Stimulated activated CD8-positive, alpha-beta memory T cell treated with anti-CD3 and anti-CD28 coated beads, Interleukin-12 subunit alpha, Interleukin-12 subunit beta, amount 100 ng/mL, for 1 hour (primary cell): ENCODE results near the gene TNFRSF1A.

Source experiments
- DNase-seq: peaks from one replicate; pipeline ENCODE4 v3.0.0-alpha.2; 2020; ENCODE audit warnings: low read depth

Gene TNFRSF1A

GRCh38 chr12:6323340-6323994 lies 18.4 kb downstream of the TNFRSF1A start:
- no peak for DNase-seq

GRCh38 chr12:6322969-6323339 lies 18.9 kb downstream of the TNFRSF1A start:
- DNase-seq, result no peak

- no peak for DNase-seq
Measured at GRCh38 chr12:6322352-6322751, 19.5 kb downstream of the TNFRSF1A start.

- no peak for DNase-seq
Measured at GRCh38 chr12:6321905-6322304, 20.0 kb downstream of the TNFRSF1A start.

- DNase-seq, result no peak
Measured at GRCh38 chr12:6319446-6319845, 22.4 kb downstream of the TNFRSF1A start.

- DNase-seq, result no peak
Measured at GRCh38 chr12:6318440-6318879, 23.4 kb downstream of the TNFRSF1A start.

- DNase-seq, result no peak
Measured at GRCh38 chr12:6317693-6318439, 24.0 kb downstream of the TNFRSF1A start.

- DNase-seq, result no peak
Measured at GRCh38 chr12:6316921-6317692, 24.8 kb downstream of the TNFRSF1A start.

- DNase-seq, result no peak
Measured at GRCh38 chr12:6315704-6316597, 25.9 kb downstream of the TNFRSF1A start.

GRCh38 chr12:6315184-6315583 lies 26.7 kb downstream of the TNFRSF1A start:
- DNase-seq, result no peak

- no peak for DNase-seq
Measured at GRCh38 chr12:6314776-6315175, 27.1 kb downstream of the TNFRSF1A start.

GRCh38 chr12:6313326-6313940 lies 28.4 kb downstream of the TNFRSF1A start:
- DNase-seq, result no peak

GRCh38 chr12:6312529-6313325 lies 29.1 kb downstream of the TNFRSF1A start:
- DNase-seq, result no peak

GRCh38 chr12:6311822-6312528 lies 29.9 kb downstream of the TNFRSF1A start:
- DNase-seq, result no peak

- no peak for DNase-seq
Measured at GRCh38 chr12:6310771-6311610, 30.9 kb downstream of the TNFRSF1A start.

- DNase-seq, result no peak
Measured at GRCh38 chr12:6307529-6307928, 34.3 kb downstream of the TNFRSF1A start.

GRCh38 chr12:6306599-6307220 lies 35.2 kb downstream of the TNFRSF1A start:
- DNase-seq, result no peak

GRCh38 chr12:6306151-6306550 lies 35.7 kb downstream of the TNFRSF1A start:
- DNase-seq, result no peak

GRCh38 chr12:6303071-6303470 lies 38.8 kb downstream of the TNFRSF1A start:
- DNase-seq, result no peak
